Mesenchymal stem cell (in vitro differentiated cells and primary cell): Measurements from ENCODE around the gene UBC.
A peak's percentile ranks its signal among the peaks of the same experiment; 100 is the strongest.
"Not testable (repeated sequence)": the region's sequence is repeated elsewhere in the genome, so short reads cannot be mapped to it uniquely, and the experiment has no call there.

Source experiments
- DNase-seq: peaks from one replicate; pipeline ENCODE4 v3.0.0-alpha.2; 2013
- H2AFZ ChIP-seq: one replicate; pipeline ENCODE4 v1.6.1; 2013; ENCODE audit warnings: low read depth, mild to moderate bottlenecking, control low read depth, inconsistent platforms, low read length, moderate library complexity
- H2AK5ac ChIP-seq: 2 replicates; pipeline ENCODE4 v1.6.1; 2013; ENCODE audit warnings: low read length, moderate library complexity, mild to moderate bottlenecking, inconsistent platforms; ENCODE audit not compliant: severe bottlenecking
- H2BK120ac ChIP-seq: one replicate; pipeline ENCODE4 v1.6.1; 2013; ENCODE audit warnings: low read depth, mild to moderate bottlenecking, inconsistent platforms, low read length, moderate library complexity
- H2BK12ac ChIP-seq, 2 experiments: one replicate each; pipeline ENCODE4 v1.6.1; 2013; ENCODE audit warnings: inconsistent platforms in 2 of 2, low read length in 2 of 2, mild to moderate bottlenecking in 2 of 2, moderate library complexity in 2 of 2, control low read depth in 1 of 2
- H2BK15ac ChIP-seq: one replicate; pipeline ENCODE4 v1.6.1; 2013; ENCODE audit warnings: mild to moderate bottlenecking, low read depth, inconsistent platforms; ENCODE audit not compliant: poor library complexity, severe bottlenecking
- H2BK5ac ChIP-seq: 2 replicates; pipeline ENCODE4 v1.6.1; 2013; ENCODE audit warnings: low read depth, mild to moderate bottlenecking, low read length, control low read depth, inconsistent platforms; ENCODE audit not compliant: poor library complexity, severe bottlenecking
- H3K14ac ChIP-seq, 2 experiments: one replicate each; pipeline ENCODE4 v1.6.1; 2013; ENCODE audit warnings: inconsistent platforms in 2 of 2, low read length in 2 of 2, control low read depth in 1 of 2, mild to moderate bottlenecking in 1 of 2, moderate library complexity in 1 of 2
- H3K18ac ChIP-seq, 2 experiments: one replicate each; pipeline ENCODE4 v1.6.1; 2013; ENCODE audit warnings: inconsistent platforms in 2 of 2, low read length in 2 of 2, control low read depth in 1 of 2, low read depth in 1 of 2, mild to moderate bottlenecking in 1 of 2
- H3K23ac ChIP-seq, 2 experiments: one replicate each; pipeline ENCODE4 v1.6.1; 2013; ENCODE audit warnings: inconsistent platforms in 2 of 2, low read length in 2 of 2, mild to moderate bottlenecking in 2 of 2, moderate library complexity in 2 of 2, control low read depth in 1 of 2
- H3K27ac ChIP-seq: 2 replicates; pipeline ENCODE4 v1.5.1; 2013; ENCODE audit warnings: mild to moderate bottlenecking, moderate library complexity, low read length, control low read depth, inconsistent platforms; ENCODE audit not compliant: poor library complexity, severe bottlenecking
- H3K27me3 ChIP-seq, 2 experiments: 2 replicates each; pipeline versions ENCODE4 v1.6.1 to v1.7.0; 2013; ENCODE audit warnings: low read length in 2 of 2, mild to moderate bottlenecking in 2 of 2, moderate library complexity in 2 of 2, control low read depth in 1 of 2, inconsistent platforms in 1 of 2; ENCODE audit not compliant: control insufficient read depth in 1 of 2, insufficient read depth in 1 of 2
- H3K36me3 ChIP-seq, 2 experiments: 2 replicates each; pipeline versions ENCODE4 v1.6.1 to v1.7.0; 2013; ENCODE audit warnings: low read length in 2 of 2, control low read depth in 1 of 2, inconsistent platforms in 1 of 2, low read depth in 1 of 2, mild to moderate bottlenecking in 1 of 2; ENCODE audit not compliant: insufficient read depth in 2 of 2, control insufficient read depth in 1 of 2
- H3K4ac ChIP-seq, 2 experiments: one replicate each; pipeline ENCODE4 v1.6.1; 2013; ENCODE audit warnings: inconsistent platforms in 2 of 2, low read length in 2 of 2, mild to moderate bottlenecking in 2 of 2, moderate library complexity in 2 of 2, control low read depth in 1 of 2, low read depth in 1 of 2
- H3K4me1 ChIP-seq: 2 replicates; pipeline ENCODE4 v1.6.1; 2013; ENCODE audit warnings: low read depth, low read length, control low read depth; ENCODE audit not compliant: control insufficient read depth, insufficient read depth
- H3K4me2 ChIP-seq: 2 replicates; pipeline ENCODE4 v1.6.1; 2013; ENCODE audit warnings: low read length, mild to moderate bottlenecking, inconsistent platforms; ENCODE audit not compliant: poor library complexity, severe bottlenecking
- H3K4me3 ChIP-seq, 2 experiments: 2 replicates each; pipeline versions ENCODE4 v1.5.1 to v1.7.0; 2013; ENCODE audit warnings: low read length in 2 of 2, mild to moderate bottlenecking in 2 of 2, control low read depth in 1 of 2, low read depth in 1 of 2; ENCODE audit not compliant: insufficient read depth in 1 of 2
- H3K79me1 ChIP-seq: replicated peaks from 2 replicates; pipeline ENCODE4 v1.6.1; 2013; ENCODE audit warnings: mild to moderate bottlenecking, control low read depth, low read length, inconsistent platforms; ENCODE audit not compliant: poor library complexity, severe bottlenecking
- H3K9ac ChIP-seq: 2 replicates; pipeline ENCODE4 v1.7.0; 2013; ENCODE audit warnings: mild to moderate bottlenecking, low read length, moderate library complexity
- H3K9me3 ChIP-seq: 2 replicates; pipeline ENCODE4 v1.7.0; 2013; ENCODE audit warnings: mild to moderate bottlenecking, low read length; ENCODE audit not compliant: control insufficient read depth
- H4K8ac ChIP-seq: one replicate; pipeline ENCODE4 v1.6.1; 2013; ENCODE audit warnings: inconsistent platforms, mild to moderate bottlenecking, low read length, moderate library complexity
- H4K91ac ChIP-seq: one replicate; pipeline ENCODE4 v1.6.1; 2013; ENCODE audit warnings: mild to moderate bottlenecking, low read length, inconsistent platforms
- WGBS: methylation state at CpG from one replicate; pipeline ENCODE4 v1.1.7; 2013; ENCODE audit warnings: mixed read lengths; 5-methylcytosine and 5-hydroxymethylcytosine counted together

Gene UBC

GRCh38 chr12:124919521-124920352, 5.3 kb upstream of the UBC start:
- Histone ChIP-seq H3K4ac (no peak overlapping the region), H3K36me3 (no peaks in the 10 kb centered on the region), H3K27me3 (no peaks in the 10 kb centered on the region), H3K18ac (peak overlapping the region; percentile 35 to 69), H4K8ac (peak overlapping the region; percentile 76), H2BK120ac (no peak overlapping the region), H3K4me1 (peaks cover 21% of the 10 kb centered on the region), H3K9ac (peak overlapping the region; percentile 100), H3K27ac (peak overlapping the region; percentile 9), H3K79me1 (no peaks in the 10 kb centered on the region), H2AK5ac (peak overlapping the region; percentile 70), H2BK12ac (peak overlapping the region; percentile 56 to 90), H2BK5ac (no peak overlapping the region), H3K4me3 (peak overlapping the region in 1 of 2 experiments; percentile 58), H3K4me2 (peak overlapping the region; percentile 32), H2BK15ac (peak overlapping the region; percentile 62), H2AFZ (peak overlapping the region; percentile 93), H3K23ac (no peak overlapping the region), H3K14ac (no peak overlapping the region), H3K9me3 (no peaks in the 10 kb centered on the region), H4K91ac (peak overlapping the region; percentile 47)
- peak; percentile 77 for DNase-seq
- 43% methylated on average over 14 of the region's 17 CpGs for WGBS

GRCh38 chr12:124918622-124918988, 4.2 kb upstream of the UBC start:
- H3K79me1 ChIP-seq, H2BK120ac ChIP-seq, H3K14ac ChIP-seq, H2AFZ ChIP-seq, DNase-seq, H3K27me3 ChIP-seq, H3K4me2 ChIP-seq, H4K8ac ChIP-seq, H3K4ac ChIP-seq, H2AK5ac ChIP-seq, H3K23ac ChIP-seq, H3K9me3 ChIP-seq, H2BK5ac ChIP-seq, H3K36me3 ChIP-seq: not testable (repeated sequence)
- WGBS = 99% methylated on average over 3 of the region's 3 CpGs
- H3K18ac ChIP-seq = peak overlapping the region in 1 of 2 experiments; percentile 69
- H2BK12ac ChIP-seq = peak overlapping the region in 1 of 2 experiments; percentile 95
- H3K9ac ChIP-seq = peak overlapping the region; percentile 100
- peak overlapping the region; percentile 85 for H2BK15ac ChIP-seq
- peaks cover 16% of the 10 kb centered on the region for H3K4me1 ChIP-seq
- peak overlapping the region; percentile 85 for H4K91ac ChIP-seq
- H3K27ac ChIP-seq = peak overlapping the region; percentile 97
- H3K4me3 ChIP-seq = peak overlapping the region in 1 of 2 experiments; percentile 67

- Histone ChIP-seq H2BK12ac (peak overlapping the region; percentile 95 to 99), H3K4me2 (peak overlapping the region; percentile 63), H2AK5ac (peak overlapping the region; percentile 87), H2BK15ac (no peak overlapping the region), H3K14ac (peak overlapping the region in 1 of 2 experiments; percentile 94), H3K27ac (peak overlapping the region; percentile 97), H3K4ac (peak overlapping the region; percentile 71 to 93), H3K18ac (peak overlapping the region in 1 of 2 experiments; percentile 69), H3K4me1 (peaks cover 15% of the 10 kb centered on the region), H3K79me1 (no peaks in the 10 kb centered on the region), H2AFZ (no peak overlapping the region), H3K9me3 (no peaks in the 10 kb centered on the region), H3K27me3 (no peaks in the 10 kb centered on the region), H4K8ac (peak overlapping the region; percentile 82), H2BK5ac (peak overlapping the region; percentile 86), H3K36me3 (peaks cover under 1 to 8% of the 10 kb centered on the region in 2 experiments), H3K23ac (no peak overlapping the region), H2BK120ac (peak overlapping the region; percentile 76), H3K4me3 (peak overlapping the region in 1 of 2 experiments; percentile 67), H3K9ac (peak overlapping the region; percentile 100), H4K91ac (peak overlapping the region; percentile 85)
- WGBS = 79% methylated on average over 9 of the region's 12 CpGs
- DNase-seq = no peak
Measured at GRCh38 chr12:124917841-124918621, 3.6 kb upstream of the UBC start.
